Mesodermal cell (in vitro differentiated cells): Measurements from ENCODE around the gene POLG2.

Experiments used
- H3K27ac ChIP-seq: 2 replicates; pipeline ENCODE4 v1.7.0; 2013; ENCODE audit warnings: mild to moderate bottlenecking, low read depth, low read length, moderate library complexity; ENCODE audit not compliant: severe bottlenecking
- H3K36me3 ChIP-seq: 2 replicates; pipeline ENCODE4 v1.7.1; 2013; ENCODE audit warnings: mild to moderate bottlenecking, low read length, moderate library complexity; ENCODE audit not compliant: control insufficient read depth, insufficient read depth
- H3K4me1 ChIP-seq: one replicate; pipeline ENCODE4 v1.7.1; 2013; ENCODE audit warnings: mild to moderate bottlenecking, low read length; ENCODE audit not compliant: insufficient read depth, control insufficient read depth, poor library complexity, severe bottlenecking
- H3K4me3 ChIP-seq: 2 replicates; pipeline ENCODE4 v1.7.0; 2013; ENCODE audit warnings: low read length, control low read depth, mild to moderate bottlenecking; ENCODE audit not compliant: insufficient read depth, poor library complexity, severe bottlenecking; ENCODE audit errors: extremely low read depth
- H3K9me3 ChIP-seq: 2 replicates; pipeline ENCODE4 v1.7.1; 2013; ENCODE audit warnings: mild to moderate bottlenecking, low read length, moderate library complexity; ENCODE audit not compliant: control insufficient read depth
- WGBS, 2 experiments: methylation state at CpG; one replicate each; pipeline ENCODE4 v1.1.5; 2013; ENCODE audit warnings: missing lambda C conversion rate in 2 of 2; ENCODE audit not compliant: insufficient coverage in 2 of 2; 5-methylcytosine and 5-hydroxymethylcytosine counted together

The POLG2 gene

GRCh38 chr17:64506201-64506575 lies 9.3 kb upstream of the POLG2 start, which contains the start of gene DDX5:
TSS of gene DDX5 (minus strand) at chr17:64506289. CDS start at chr17:64506119, 170 bp downstream.
- Histone ChIP-seq H3K27ac (peak within 1 kb of the TSS; percentile 98), H3K4me3 (peak within 1 kb of the TSS; percentile 98), H3K4me1 (peaks cover 29% of the 10 kb centered on the region), H3K36me3 (peaks cover 62% of the 10 kb centered on the region), H3K9me3 (no peaks in the 10 kb centered on the region)
- WGBS, 2 experiments: 0 to 1% methylated on average over 25 to 29 of the region's 31 CpGs

- H3K4me1 ChIP-seq: peaks cover 35% of the 10 kb centered on the region
- 0% methylated on average over 54 to 66 of the region's 76 CpGs for WGBS, 2 experiments
- peaks cover 63% of the 10 kb centered on the region for H3K36me3 ChIP-seq
Observed at GRCh38 chr17:64505340-64506200, 8.7 kb upstream of the POLG2 start.

GRCh38 chr17:64504769-64505339 lies 8.0 kb upstream of the POLG2 start:
- 3% methylated on average over 12 to 13 of the region's 13 CpGs for WGBS, 2 experiments
- peak overlapping the region; percentile 98 for H3K27ac ChIP-seq
- H3K36me3 ChIP-seq: peaks cover 63% of the 10 kb centered on the region

More at GRCh38 chr17:64505340-64506200, 8.7 kb upstream of the POLG2 start:
- peak overlapping the region; percentile 98 for H3K27ac ChIP-seq
- peak overlapping the region; percentile 98 for H3K4me3 ChIP-seq
- no peaks in the 10 kb centered on the region for H3K9me3 ChIP-seq

GRCh38 chr17:64503821-64504768 lies 7.2 kb upstream of the POLG2 start:
- peaks cover 64% of the 10 kb centered on the region for H3K36me3 ChIP-seq
- H3K27ac ChIP-seq: peak overlapping the region; percentile 98
- WGBS, 2 experiments: 73 to 83% methylated on average over 6 of the region's 7 CpGs
- peaks cover 36% of the 10 kb centered on the region for H3K4me1 ChIP-seq
- peak overlapping the region; percentile 98 for H3K4me3 ChIP-seq
- H3K9me3 ChIP-seq: no peaks in the 10 kb centered on the region

More at GRCh38 chr17:64504769-64505339, 8.0 kb upstream of the POLG2 start:
- Histone ChIP-seq H3K4me1 (peaks cover 38% of the 10 kb centered on the region), H3K9me3 (no peaks in the 10 kb centered on the region), H3K4me3 (peak overlapping the region; percentile 98)

GRCh38 chr17:64503341-64503740 lies 6.5 kb upstream of the POLG2 start:
- Histone ChIP-seq H3K27ac (peak overlapping the region; percentile 17), H3K4me1 (peaks cover 34% of the 10 kb centered on the region), H3K4me3 (no peak overlapping the region), H3K9me3 (no peaks in the 10 kb centered on the region), H3K36me3 (peaks cover 64% of the 10 kb centered on the region)
- 97 to 100% methylated on average over 4 to 5 of the region's 5 CpGs for WGBS, 2 experiments

- Histone ChIP-seq H3K36me3 (peaks cover 66% of the 10 kb centered on the region), H3K4me1 (peaks cover 34% of the 10 kb centered on the region), H3K4me3 (no peak overlapping the region), H3K9me3 (no peaks in the 10 kb centered on the region), H3K27ac (peak overlapping the region; percentile 79)
- no CpG with 5 or more reads among the region's 2 CpGs for WGBS, 2 experiments
Observed at GRCh38 chr17:64502809-64503208, 6.0 kb upstream of the POLG2 start.

GRCh38 chr17:64502021-64502420 lies 5.2 kb upstream of the POLG2 start:
- H3K4me3 ChIP-seq: no peak overlapping the region
- H3K27ac ChIP-seq: peak overlapping the region; percentile 79
- H3K9me3 ChIP-seq: no peaks in the 10 kb centered on the region
- H3K36me3 ChIP-seq: peaks cover 66% of the 10 kb centered on the region
- 90 to 93% methylated on average over 2 to 3 of the region's 3 CpGs for WGBS, 2 experiments
- peaks cover 34% of the 10 kb centered on the region for H3K4me1 ChIP-seq

GRCh38 chr17:64500862-64501765 lies 4.3 kb upstream of the POLG2 start:
- Histone ChIP-seq H3K36me3 (peaks cover 66% of the 10 kb centered on the region), H3K4me3 (no peak overlapping the region), H3K4me1 (peaks cover 34% of the 10 kb centered on the region), H3K27ac (peak overlapping the region; percentile 79), H3K9me3 (no peaks in the 10 kb centered on the region)
- WGBS, 2 experiments: 94 to 96% methylated on average over 8 of the region's 11 CpGs

GRCh38 chr17:64500487-64500859 lies 3.6 kb upstream of the POLG2 start:
- H3K36me3 ChIP-seq: peaks cover 66% of the 10 kb centered on the region

More at GRCh38 chr17:64500487-64500859, 3.6 kb upstream of the POLG2 start:
- Histone ChIP-seq H3K9me3 (no peaks in the 10 kb centered on the region), H3K27ac (peak overlapping the region; percentile 79), H3K4me1 (peaks cover 34% of the 10 kb centered on the region), H3K4me3 (no peak overlapping the region)
- WGBS, 2 experiments: 95 to 100% methylated on average over 4 to 6 of the region's 8 CpGs
